Vagina (tissue), 2 donors: ENCODE results near the gene ABI1.

Experiments
- POLR2A ChIP-seq, 2 donors: fragments of 450-650 bp; IDR thresholded peaks; one replicate each; pipeline ENCODE4 v1.6.1; 2017; ENCODE audit warnings: antibody characterized with exemption in 2 of 2, mild to moderate bottlenecking in 2 of 2, moderate library complexity in 2 of 2
- POLR2AphosphoS5 ChIP-seq, 2 donors: sonication (generic); formaldehyde crosslinking; IDR thresholded peaks; one replicate each; pipeline ENCODE4 v1.9.0; 2017; ENCODE audit warnings: antibody characterized with exemption in 2 of 2, mild to moderate bottlenecking in 2 of 2, low read depth in 1 of 2; ENCODE audit not compliant: insufficient read depth in 1 of 2
- TF ChIP-seq, protein P1 (sequence below), 3 experiments: fragments of 450-650 bp in 2 of 3; fragments of 200-600 bp in 1 of 3; sonication (generic) in 1 of 3; IDR thresholded peaks; one replicate each; pipeline ENCODE4 v1.5.1; 2017 to 2019; ENCODE audit warnings: antibody characterized with exemption in 3 of 3, mild to moderate bottlenecking in 2 of 3, moderate library complexity in 2 of 3

DNA sequence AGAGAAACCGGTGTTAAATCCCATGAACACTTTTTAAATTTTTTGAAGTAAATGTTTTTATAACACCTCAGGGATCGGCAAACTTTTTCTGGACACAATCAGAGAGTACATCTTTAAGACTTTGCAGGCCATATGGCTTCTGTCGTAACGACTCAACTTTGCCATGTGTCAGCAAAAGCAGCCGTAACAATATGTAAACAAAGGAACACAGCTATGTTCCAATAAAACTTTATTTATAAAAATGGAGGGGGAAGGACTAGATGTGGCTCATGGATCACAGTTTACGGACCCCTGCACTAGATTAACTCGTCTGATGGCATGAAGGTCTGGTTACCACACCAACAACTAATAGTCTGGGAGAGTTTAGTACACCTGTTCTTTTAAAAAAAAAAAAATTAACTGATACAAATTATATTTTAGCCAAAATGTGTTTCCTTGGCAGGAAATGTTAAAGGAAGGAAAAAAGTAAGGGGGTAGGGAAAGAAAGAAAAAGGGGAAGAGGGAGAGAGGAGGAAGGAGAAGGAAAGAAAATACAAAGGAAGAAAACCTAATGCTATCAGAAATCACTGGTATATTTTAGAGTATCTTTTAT lies 50.2 kb downstream of the ABI1 start:
- TF ChIP-seq POLR2AphosphoS5 (IDR thresholded peaks at IDR 0.05; ENCODE audit: insufficient read depth in 1 of 2, low read depth in 1 of 2): no peak
- TF ChIP-seq, protein P1, sequence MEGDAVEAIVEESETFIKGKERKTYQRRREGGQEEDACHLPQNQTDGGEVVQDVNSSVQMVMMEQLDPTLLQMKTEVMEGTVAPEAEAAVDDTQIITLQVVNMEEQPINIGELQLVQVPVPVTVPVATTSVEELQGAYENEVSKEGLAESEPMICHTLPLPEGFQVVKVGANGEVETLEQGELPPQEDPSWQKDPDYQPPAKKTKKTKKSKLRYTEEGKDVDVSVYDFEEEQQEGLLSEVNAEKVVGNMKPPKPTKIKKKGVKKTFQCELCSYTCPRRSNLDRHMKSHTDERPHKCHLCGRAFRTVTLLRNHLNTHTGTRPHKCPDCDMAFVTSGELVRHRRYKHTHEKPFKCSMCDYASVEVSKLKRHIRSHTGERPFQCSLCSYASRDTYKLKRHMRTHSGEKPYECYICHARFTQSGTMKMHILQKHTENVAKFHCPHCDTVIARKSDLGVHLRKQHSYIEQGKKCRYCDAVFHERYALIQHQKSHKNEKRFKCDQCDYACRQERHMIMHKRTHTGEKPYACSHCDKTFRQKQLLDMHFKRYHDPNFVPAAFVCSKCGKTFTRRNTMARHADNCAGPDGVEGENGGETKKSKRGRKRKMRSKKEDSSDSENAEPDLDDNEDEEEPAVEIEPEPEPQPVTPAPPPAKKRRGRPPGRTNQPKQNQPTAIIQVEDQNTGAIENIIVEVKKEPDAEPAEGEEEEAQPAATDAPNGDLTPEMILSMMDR (IDR thresholded peaks at IDR 0.05): no peak
- TF ChIP-seq POLR2A (IDR thresholded peaks at IDR 0.05): no peak
